Activated CD4-positive, alpha-beta T cell treated with anti-CD3 and anti-CD28 coated beads, Interleukin-2, amount 50 U/mL, for 24 hours (primary cell): Measurements from ENCODE around the gene ADNP.

ENCODE experiments used
- DNase-seq, 2 donors: peaks; one replicate each; pipeline ENCODE4 v3.0.0-alpha.2; 2020; ENCODE audit warnings: low read depth in 1 of 2, low spot score in 1 of 2

The ADNP gene

DNA sequence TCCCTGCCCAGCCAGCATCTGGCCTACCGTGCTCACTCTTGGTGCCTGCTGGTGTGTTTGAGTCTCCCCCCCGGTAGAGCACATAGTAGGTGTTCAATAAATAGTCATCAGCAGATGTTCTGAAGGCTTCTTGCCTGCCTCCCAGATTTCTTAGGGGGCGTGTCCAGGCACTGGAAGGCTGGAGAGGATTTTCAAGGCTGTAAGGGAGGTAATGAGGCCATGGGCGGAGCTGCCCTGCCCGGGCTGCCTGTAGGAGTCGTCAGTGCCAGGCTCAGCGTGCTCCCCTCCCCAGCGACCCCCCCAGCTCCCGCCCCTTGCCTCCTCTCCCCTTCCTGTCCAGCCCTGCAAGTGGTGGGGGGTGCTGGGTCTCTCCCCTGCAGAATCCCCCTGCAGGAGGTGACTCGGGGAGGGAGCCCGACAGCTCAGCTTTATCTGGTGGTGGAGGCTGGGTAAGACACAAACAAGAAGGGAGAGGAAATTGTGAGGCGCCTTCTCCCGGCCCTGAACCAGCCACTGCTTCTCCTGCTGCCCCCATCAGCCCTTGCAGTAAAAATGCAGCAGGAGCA is 80.4 kb downstream of the ADNP start:
- no peak for DNase-seq

- no peak for DNase-seq
Measured at GRCh38 chr20:50848846-50849673, 82.2 kb downstream of the ADNP start.

DNA sequence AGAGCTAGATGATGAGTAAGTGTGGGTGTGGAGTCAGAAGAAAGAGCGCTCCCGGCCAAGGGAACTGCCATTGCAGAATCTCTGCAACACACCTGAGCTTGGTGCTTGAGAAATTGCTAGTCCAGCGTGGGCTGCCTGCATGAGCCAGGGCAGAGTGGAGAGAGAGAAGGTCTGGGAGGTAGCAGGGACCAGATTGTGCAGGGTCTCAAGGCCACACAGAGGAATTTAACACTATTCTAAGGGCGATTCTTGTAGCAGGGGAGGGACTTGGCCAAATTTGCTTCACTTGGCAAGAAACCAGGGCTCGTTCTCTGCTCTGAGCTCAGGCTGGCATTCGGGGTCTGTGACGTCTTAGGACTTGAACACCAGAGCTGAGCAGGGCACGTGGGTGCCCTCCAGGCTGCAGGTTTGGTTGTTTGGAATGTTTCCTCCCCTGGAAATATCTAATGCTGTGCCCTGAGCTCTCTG is 82.9 kb downstream of the ADNP start:
- no peak for DNase-seq

DNA sequence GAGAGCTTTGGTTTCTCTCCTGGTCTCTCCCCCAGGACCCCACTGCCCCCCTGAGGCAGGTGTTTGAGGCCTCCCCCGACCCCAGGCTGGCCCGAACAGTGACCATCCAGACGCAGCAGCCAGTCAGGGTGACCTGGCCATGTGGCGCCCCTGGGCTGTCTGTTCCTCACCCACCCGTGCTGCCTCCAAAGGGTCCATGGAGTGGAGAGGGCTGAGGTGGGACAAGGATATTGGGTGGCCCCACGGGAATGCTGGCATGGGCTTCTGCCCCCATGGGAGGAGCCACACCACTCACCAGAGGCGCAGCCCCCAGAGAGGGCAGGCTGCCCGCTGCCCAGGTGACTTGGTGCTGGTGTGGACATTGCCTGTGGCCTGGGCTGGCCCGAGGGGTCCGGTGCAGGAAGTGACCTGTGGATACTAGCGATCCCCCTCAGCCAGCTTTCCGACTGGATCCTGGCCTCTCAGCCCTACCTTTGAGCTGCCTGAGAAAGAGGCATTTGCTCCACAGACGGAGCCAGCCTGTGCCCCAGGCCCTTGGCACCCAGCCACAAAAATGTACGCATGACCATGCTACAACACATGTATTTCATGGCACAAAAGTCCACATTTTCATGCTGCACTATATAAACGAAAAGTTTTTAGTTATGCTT is 85.5 kb downstream of the ADNP start:
- DNase-seq, result no peak

DNA sequence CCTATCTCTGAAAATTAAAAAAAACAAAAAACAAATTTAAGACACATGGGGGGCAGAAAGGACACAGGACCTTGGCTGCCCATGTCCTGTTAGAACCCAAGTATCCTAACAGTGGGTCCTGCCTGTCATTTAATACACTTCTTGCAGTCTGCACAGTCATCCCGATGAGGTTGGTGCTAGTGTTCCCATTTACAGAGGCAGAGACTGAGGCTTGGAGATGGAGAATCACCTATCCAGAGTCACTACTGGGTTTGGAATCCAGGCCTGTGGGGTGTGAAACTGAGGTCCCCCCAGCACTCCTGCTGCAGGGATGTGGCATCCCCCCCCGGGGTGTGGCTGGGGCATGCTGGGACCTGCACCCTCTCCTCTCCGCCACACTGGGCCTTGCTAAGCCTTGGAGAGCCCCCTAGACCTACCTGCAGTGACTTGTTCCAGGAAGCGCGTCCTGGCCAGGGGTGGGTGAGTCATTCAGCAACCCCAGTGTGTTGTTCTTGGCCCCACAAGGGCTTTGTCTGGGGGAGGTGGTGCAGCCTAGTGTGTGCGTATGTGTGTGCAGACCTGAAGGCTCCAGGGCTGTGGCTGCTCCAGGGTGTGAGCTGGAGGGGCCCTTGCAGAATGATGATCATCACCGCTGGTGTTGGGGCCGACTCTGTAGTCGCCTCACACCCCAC is 86.7 kb downstream of the ADNP start:
- peak in 1 of 2 donors; percentile 6 for DNase-seq

DNA sequence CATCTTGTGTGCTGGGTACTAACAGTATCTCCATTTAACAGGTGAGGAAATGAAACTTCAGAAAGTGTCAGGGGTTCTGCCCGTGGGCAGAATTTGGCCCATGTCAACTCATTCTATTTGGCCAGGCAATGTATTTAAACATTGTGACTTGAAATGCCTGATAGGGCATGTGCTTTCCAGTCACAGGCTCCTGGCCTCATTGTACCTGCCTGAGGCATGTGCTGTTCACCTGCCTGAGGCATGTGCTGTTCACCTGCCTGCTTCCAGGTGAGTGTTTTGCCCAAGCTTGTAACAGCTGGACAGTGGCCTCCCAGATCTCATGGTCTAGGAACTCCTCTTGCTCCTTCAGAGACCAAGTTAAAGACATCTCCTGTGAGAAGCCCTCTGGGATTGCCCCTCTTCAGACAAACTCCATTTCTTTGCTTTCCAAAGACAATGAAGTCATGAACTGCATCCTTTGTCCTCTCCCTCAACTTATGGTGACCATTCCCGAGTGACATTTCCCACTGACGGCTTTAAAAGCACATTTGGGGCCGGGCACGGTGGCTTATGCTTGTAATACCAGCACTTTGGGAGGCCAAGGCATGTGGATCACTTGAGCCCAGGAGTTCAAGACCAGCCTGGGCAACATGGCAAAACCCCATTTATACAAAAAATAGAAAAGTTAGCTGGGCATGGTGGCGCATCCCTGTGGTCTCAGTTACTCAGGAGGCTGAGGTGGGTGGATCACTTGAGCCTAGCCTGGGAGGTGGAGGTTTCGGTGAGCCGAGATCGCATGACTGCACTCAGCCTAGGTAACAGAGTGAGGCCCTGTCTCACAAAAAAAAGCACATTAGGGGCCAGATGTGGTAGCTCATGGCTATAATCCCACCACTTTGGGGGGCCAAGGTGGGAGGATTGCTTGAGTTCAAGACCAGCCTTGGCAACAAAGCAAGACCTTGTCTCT is 87.6 kb downstream of the ADNP start:
- DNase-seq, result no peak

DNA sequence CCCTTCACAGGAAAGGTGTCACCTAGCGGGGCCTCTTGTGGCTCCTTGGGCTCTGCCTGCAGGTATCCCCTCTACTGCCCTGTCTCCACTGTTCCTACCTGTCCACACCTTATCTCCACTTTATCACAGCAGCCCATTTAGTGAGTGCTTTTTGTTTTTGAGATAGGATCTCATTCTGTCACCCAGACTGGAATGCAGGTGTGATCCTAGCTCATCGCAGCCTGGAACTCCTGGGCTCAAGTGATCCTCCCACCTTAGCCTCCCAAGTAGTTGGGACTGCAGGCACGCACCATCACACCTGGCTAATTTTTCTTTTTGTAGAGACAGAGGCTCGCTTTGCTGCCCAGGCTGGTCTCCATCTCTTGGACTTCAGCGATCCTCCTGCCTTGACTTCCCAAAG is 88.4 kb downstream of the ADNP start:
- no peak for DNase-seq
